Pons (tissue), 1 donor: ENCODE data around the gene HMGN2.
A peak's percentile ranks its signal among the peaks of the same experiment; 100 is the strongest.

Experiments used
- DNase-seq: peaks from one replicate; pipeline ENCODE4 v3.0.0-alpha.2; 2016; ENCODE audit warnings: low spot score

Gene HMGN2

GRCh38 chr1:26472320-26472900 lies at the start of gene HMGN2:
HMGN2 (plus strand) TSS chr1:26472440; CDS start chr1:26472613, 173 bp downstream.
- DNase-seq, result peak; percentile 92

- DNase-seq, result no peak
Measured at GRCh38 chr1:26429721-26430120, 42.5 kb upstream of the HMGN2 start.

- DNase-seq, result peak; percentile 96
Measured at GRCh38 chr1:26431979-26432695, 40.1 kb upstream of the HMGN2 start, which contains the start of gene DHDDS. DHDDS (plus strand) TSS chr1:26432321; CDS start chr1:26432946, 625 bp downstream.

GRCh38 chr1:26432793-26433192 lies 39.4 kb upstream of the HMGN2 start:
- DNase-seq, result no peak

GRCh38 chr1:26434161-26434752 lies 38.0 kb upstream of the HMGN2 start:
- no peak for DNase-seq

- no peak for DNase-seq
Measured at GRCh38 chr1:26438041-26438440, 34.2 kb upstream of the HMGN2 start.

- no peak for DNase-seq
Measured at GRCh38 chr1:26440259-26440658, 32.0 kb upstream of the HMGN2 start.

- DNase-seq, result no peak
Measured at GRCh38 chr1:26449868-26450267, 22.4 kb upstream of the HMGN2 start.

- no peak for DNase-seq
Measured at GRCh38 chr1:26450908-26451307, 21.3 kb upstream of the HMGN2 start.

- no peak for DNase-seq
Measured at GRCh38 chr1:26452459-26453183, 19.6 kb upstream of the HMGN2 start.

GRCh38 chr1:26459148-26459547 lies 13.1 kb upstream of the HMGN2 start:
- no peak for DNase-seq

GRCh38 chr1:26459573-26460031 lies 12.6 kb upstream of the HMGN2 start:
- DNase-seq, result no peak

- DNase-seq, result no peak
Measured at GRCh38 chr1:26468911-26469310, 3.3 kb upstream of the HMGN2 start.

GRCh38 chr1:26469558-26469957 lies 2.7 kb upstream of the HMGN2 start:
- no peak for DNase-seq

- DNase-seq, result no peak
Measured at GRCh38 chr1:26470878-26471497, 1.3 kb upstream of the HMGN2 start.

GRCh38 chr1:26471498-26472319 lies 531 bp upstream of the HMGN2 start:
- DNase-seq, result no peak

GRCh38 chr1:26472901-26473845 lies 933 bp downstream of the HMGN2 start:
- DNase-seq, result peak; percentile 93

- no peak for DNase-seq
Measured at GRCh38 chr1:26474818-26475217, 2.6 kb downstream of the HMGN2 start.

GRCh38 chr1:26475989-26476388 lies 3.7 kb downstream of the HMGN2 start:
- no peak for DNase-seq

GRCh38 chr1:26476958-26477357 lies 4.7 kb downstream of the HMGN2 start:
- DNase-seq, result no peak
